SK-N-SH (cell line): ENCODE data around the gene UPK1A. TPM values are rescaled to one million over a fixed set of nuclear protein-coding genes. Genes with fewer than 3 reads are reported as not detected.

Source experiments
- CTCF ChIA-PET: fragments of 300-600, 350-600 bp; formaldehyde crosslinking; extraction: SDS; loops from one replicate; lab custom pipeline; 2021; lab: Yijun Ruan, JAX
- POLR2A ChIA-PET: fragments of 350-600 bp; sonication (Branson Sonifier 250); formaldehyde crosslinking; extraction: SDS; loops from one replicate; lab custom pipeline; 2020; ENCODE audit warnings: antibody characterized with exemption, inconsistent platforms; lab: Yijun Ruan, JAX
- DNase-seq: peaks from one replicate; pipeline ENCODE4 v3.0.0; 2012
- H2AFZ ChIP-seq: fragments of 200-600 bp; sonication (generic); 2 replicates; pipeline ENCODE4 v1.8.1; 2016; ENCODE audit warnings: antibody characterized with exemption, mild to moderate bottlenecking, low read depth
- H3F3A ChIP-seq: fragments of 200-600 bp; sonication (generic); replicated peaks from 2 replicates; pipeline ENCODE3; 2016; ENCODE audit warnings: antibody characterized with exemption, mild to moderate bottlenecking; ENCODE audit not compliant: insufficient read depth
- H3K27ac ChIP-seq, 2 experiments: fragments of 200-500 bp in 1 of 2; fragments of 200-600 bp in 1 of 2; sonication (Bioruptor generic) in 1 of 2; sonication (generic), shearing (Covaris generic) in 1 of 2; 2 replicates each; pipeline versions ENCODE4 v1.5.1 to v1.6.1; 2014 to 2016; ENCODE audit warnings: low read depth in 2 of 2, inconsistent platforms in 1 of 2, low read length in 1 of 2, mild to moderate bottlenecking in 1 of 2, mixed read lengths in 1 of 2
- H3K27me3 ChIP-seq: fragments of 200-600 bp; sonication (generic), shearing (Covaris generic); 2 replicates; pipeline ENCODE4 v1.6.1; 2016; ENCODE audit warnings: mixed run types; ENCODE audit not compliant: insufficient read depth
- H3K36me3 ChIP-seq, 2 experiments: fragments of 200-500 bp in 1 of 2; fragments of 200-600 bp in 1 of 2; sonication (Bioruptor generic) in 1 of 2; sonication (generic) in 1 of 2; replicated peaks in 1 of 2; 2 replicates each; pipeline versions ENCODE3 to v1.5.1; 2014 to 2016; ENCODE audit warnings: low read length in 1 of 2, mild to moderate bottlenecking in 1 of 2; ENCODE audit not compliant: insufficient read depth in 2 of 2, control insufficient read depth in 1 of 2
- H3K4me1 ChIP-seq, 2 experiments: fragments of 200-500 bp in 1 of 2; fragments of 200-600 bp in 1 of 2; sonication (Bioruptor generic) in 1 of 2; sonication (generic), shearing (Covaris generic) in 1 of 2; 2 replicates each; pipeline versions ENCODE4 v1.5.1 to v1.6.1; 2014 to 2016; ENCODE audit warnings: low read depth in 1 of 2, low read length in 1 of 2, mixed run types in 1 of 2; ENCODE audit not compliant: insufficient read depth in 2 of 2, control insufficient read depth in 1 of 2
- H3K4me2 ChIP-seq: fragments of 200-600 bp; sonication (generic), shearing (Covaris generic); 2 replicates; pipeline ENCODE4 v1.6.1; 2017; ENCODE audit warnings: mixed run types
- H3K4me3 ChIP-seq, 2 experiments: fragments of 200-500 bp in 1 of 2; fragments of 200-600 bp in 1 of 2; sonication (Bioruptor generic) in 1 of 2; sonication (generic), shearing (Covaris generic) in 1 of 2; 2 replicates each; pipeline versions ENCODE4 v1.5.1 to v1.8.1; 2014 to 2016; ENCODE audit warnings: low read depth in 2 of 2, inconsistent platforms in 1 of 2, low read length in 1 of 2, mild to moderate bottlenecking in 1 of 2, mixed read lengths in 1 of 2, moderate library complexity in 1 of 2
- H3K79me2 ChIP-seq: fragments of 200-600 bp; sonication (generic); 2 replicates; pipeline ENCODE4 v1.8.1; 2017; ENCODE audit warnings: mild to moderate bottlenecking; ENCODE audit not compliant: insufficient read depth
- H3K9ac ChIP-seq: fragments of 200-600 bp; sonication (generic); 2 replicates; pipeline ENCODE4 v1.6.1; 2017; ENCODE audit warnings: mixed run types
- H3K9me2 ChIP-seq: fragments of 200-600 bp; sonication (generic); 2 replicates; pipeline ENCODE4 v1.6.1; 2017; ENCODE audit warnings: mixed run types
- H3K9me3 ChIP-seq: fragments of 200-600 bp; sonication (generic); 2 replicates; pipeline ENCODE4 v1.6.1; 2017; ENCODE audit warnings: mixed run types, mild to moderate bottlenecking, moderate library complexity
- H4K20me1 ChIP-seq: fragments of 200-600 bp; sonication (generic); 2 replicates; pipeline ENCODE4 v1.6.1; 2017; ENCODE audit warnings: mild to moderate bottlenecking, mixed run types; ENCODE audit not compliant: insufficient read depth
- CHD2 ChIP-seq: fragments of 150-350 bp; IDR thresholded peaks from 2 replicates; pipeline ENCODE4 v1.6.1; 2018; ENCODE audit warnings: low read length; ENCODE audit not compliant: partially characterized antibody
- EP300 ChIP-seq, 2 experiments: IDR thresholded peaks; 2 replicates each; pipeline versions ENCODE4 v1.4.0 to v1.6.1; 2012; ENCODE audit warnings: borderline replicate concordance in 1 of 2, low read depth in 1 of 2, low read length in 1 of 2
- EZH2phosphoT487 ChIP-seq: fragments of 200-600 bp; sonication (generic); IDR thresholded peaks from 2 replicates; pipeline ENCODE4 v1.6.1; 2017; ENCODE audit warnings: low read depth, mixed run types, mild to moderate bottlenecking, antibody characterized with exemption, moderate library complexity, borderline replicate concordance
- FOSL2 ChIP-seq: IDR thresholded peaks from 2 replicates; pipeline ENCODE4 v1.4.0; 2012; ENCODE audit warnings: low read depth, mild to moderate bottlenecking, moderate library complexity, borderline replicate concordance
- FOXJ3 ChIP-seq: sonication (generic); formaldehyde crosslinking; IDR thresholded peaks from 2 replicates; pipeline ENCODE4 v1.5.1; 2020; ENCODE audit warnings: mild to moderate bottlenecking, missing genetic modification reagents
- FOXM1 ChIP-seq: IDR thresholded peaks from 2 replicates; pipeline ENCODE4 v1.4.0; 2012; ENCODE audit warnings: low read depth, mild to moderate bottlenecking
- GABPA ChIP-seq: IDR thresholded peaks from 2 replicates; pipeline ENCODE4 v1.4.0; 2012; ENCODE audit warnings: low read depth, mild to moderate bottlenecking
- GATA2 ChIP-seq: sonication (generic); formaldehyde crosslinking; IDR thresholded peaks from 2 replicates; pipeline ENCODE4 v1.5.0; 2020; ENCODE audit warnings: mild to moderate bottlenecking, missing genetic modification reagents
- MEF2A ChIP-seq: IDR thresholded peaks from 2 replicates; pipeline ENCODE4 v1.4.0; 2012; ENCODE audit warnings: low read depth, borderline replicate concordance
- NFIC ChIP-seq: IDR thresholded peaks from 2 replicates; pipeline ENCODE4 v1.4.0; 2012; ENCODE audit warnings: borderline replicate concordance
- NRF1 ChIP-seq: IDR thresholded peaks from 2 replicates; pipeline ENCODE4 v1.6.1; 2012; ENCODE audit warnings: low read depth, mild to moderate bottlenecking, low read length
- PBX3 ChIP-seq: IDR thresholded peaks from 2 replicates; pipeline ENCODE4; 2012
- REST ChIP-seq: IDR thresholded peaks from 2 replicates; pipeline ENCODE4 v1.6.1; 2012; ENCODE audit warnings: mild to moderate bottlenecking, low read depth, low read length, moderate library complexity
- RXRA ChIP-seq: IDR thresholded peaks from 2 replicates; pipeline ENCODE4 v1.4.0; 2012; ENCODE audit warnings: low read depth, mild to moderate bottlenecking, borderline replicate concordance
- SIN3A ChIP-seq: IDR thresholded peaks from 2 replicates; pipeline ENCODE4 v1.6.1; 2012; ENCODE audit warnings: low read depth, mild to moderate bottlenecking, low read length, moderate library complexity, borderline replicate concordance
- TCF12 ChIP-seq: IDR thresholded peaks from 2 replicates; pipeline ENCODE4 v1.4.0; 2012
- TEAD4 ChIP-seq: IDR thresholded peaks from 2 replicates; pipeline ENCODE4 v1.4.0; 2012; ENCODE audit warnings: mild to moderate bottlenecking, borderline replicate concordance; ENCODE audit not compliant: insufficient read depth
- YY1 ChIP-seq: IDR thresholded peaks from 2 replicates; pipeline ENCODE4 v1.4.0; 2012; ENCODE audit warnings: low read depth, mild to moderate bottlenecking
- WGBS: methylation state at CpG from one replicate; pipeline ENCODE4 v1.1.6; 2017; ENCODE audit warnings: low lambda C conversion rate; 5-methylcytosine and 5-hydroxymethylcytosine counted together
- polyA plus RNA-seq, 3 experiments: library from polyadenylated mRNA; depleted of rRNA; stranded (reverse); fragments of >200 nt; gene quantifications; 2 replicates each; pipeline ENCODE4 v1.2.3, GENCODE V29; 2012
- TF ChIP-seq, protein P1 (sequence below): fragments of 150-350 bp; IDR thresholded peaks from 2 replicates; pipeline ENCODE4 v1.6.1; 2016; ENCODE audit warnings: mild to moderate bottlenecking, low read depth, low read length

UPK1A gene
- polyA plus RNA-seq, 1 of the 3 experiments (the other 2 are of a cell fraction) = 0.16 TPM

DNA sequence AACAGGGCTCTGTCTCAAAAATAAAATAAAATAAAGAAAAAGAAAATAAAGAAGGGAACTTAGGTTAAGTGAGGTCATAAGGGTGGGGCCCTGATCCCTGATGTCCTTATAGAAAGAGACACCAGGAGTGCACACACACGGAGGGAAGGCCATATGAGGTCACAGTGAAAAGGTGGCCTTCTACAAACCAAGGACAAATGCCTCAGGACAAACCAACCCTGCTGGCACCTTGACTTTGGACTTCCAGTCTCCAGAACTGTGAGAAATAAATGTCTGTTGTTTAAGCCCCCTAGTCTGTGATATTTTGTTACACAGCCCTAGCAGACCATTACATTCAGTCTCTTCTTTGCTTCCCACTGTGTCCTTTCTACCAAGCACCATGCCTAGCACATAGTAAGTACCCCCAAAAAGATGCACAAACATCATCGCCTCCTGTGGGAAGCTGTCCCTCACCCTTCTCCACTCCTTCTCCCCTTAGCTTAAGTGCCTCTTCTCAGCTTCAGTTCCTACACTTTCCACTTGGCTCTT, 29.6 kb downstream of the UPK1A start (continued):
- TF ChIP-seq EP300 (IDR thresholded peaks at IDR 0.05; ENCODE audit: borderline replicate concordance in 1 of 2, low read depth in 1 of 2, low read length in 1 of 2) (no peak), NFIC (no peak)
- TF ChIP-seq, protein P1, sequence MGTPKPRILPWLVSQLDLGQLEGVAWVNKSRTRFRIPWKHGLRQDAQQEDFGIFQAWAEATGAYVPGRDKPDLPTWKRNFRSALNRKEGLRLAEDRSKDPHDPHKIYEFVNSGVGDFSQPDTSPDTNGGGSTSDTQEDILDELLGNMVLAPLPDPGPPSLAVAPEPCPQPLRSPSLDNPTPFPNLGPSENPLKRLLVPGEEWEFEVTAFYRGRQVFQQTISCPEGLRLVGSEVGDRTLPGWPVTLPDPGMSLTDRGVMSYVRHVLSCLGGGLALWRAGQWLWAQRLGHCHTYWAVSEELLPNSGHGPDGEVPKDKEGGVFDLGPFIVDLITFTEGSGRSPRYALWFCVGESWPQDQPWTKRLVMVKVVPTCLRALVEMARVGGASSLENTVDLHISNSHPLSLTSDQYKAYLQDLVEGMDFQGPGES = no peak

DNA sequence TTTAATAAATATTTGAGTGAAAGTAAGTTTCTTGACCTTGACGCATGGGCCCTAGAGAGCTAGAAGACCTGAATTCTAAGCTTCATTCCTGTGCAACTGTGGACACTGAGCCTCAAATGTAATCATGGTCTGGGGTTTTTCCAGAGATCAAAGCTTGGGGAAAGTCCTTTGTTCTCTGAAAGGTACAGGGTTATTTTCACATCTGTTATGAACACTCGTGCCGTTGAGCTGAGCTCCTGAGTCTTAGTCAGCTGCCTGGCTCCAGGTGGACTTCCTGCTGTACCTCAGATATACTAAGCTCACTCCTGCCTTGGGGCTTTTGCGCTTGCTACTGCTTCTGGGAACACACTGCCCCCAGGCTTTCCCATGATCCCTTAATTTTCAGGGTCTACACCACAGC, 30.5 kb downstream of the UPK1A start:
- H3K9me3 ChIP-seq = no peaks in the 10 kb centered on the region
- H3K4me3 ChIP-seq = no peak overlapping the region
- no peak overlapping the region for H2AFZ ChIP-seq
- H3F3A ChIP-seq = no peaks in the 10 kb centered on the region
- no peaks in the 10 kb centered on the region for H3K9me2 ChIP-seq
- WGBS = 44% methylated on average over 4 of the region's 4 CpGs
- TF ChIP-seq NRF1 = no peak
- TF ChIP-seq CHD2 = no peak
- TF ChIP-seq FOXJ3 (CRISPR knock-in tag) = no peak
- TF ChIP-seq FOSL2 = no peak
- TF ChIP-seq NFIC = no peak
- TF ChIP-seq REST = no peak
- TF ChIP-seq, protein P1 = no peak
- no peak for TF ChIP-seq SIN3A
- TF ChIP-seq YY1 = no peak
- TF ChIP-seq GATA2 = no peak
- TF ChIP-seq TCF12 = no peak
- no peak for TF ChIP-seq FOXM1
- no peak for TF ChIP-seq TEAD4
- TF ChIP-seq GABPA = no peak
- no peak for TF ChIP-seq MEF2A
- no peak for TF ChIP-seq RXRA
- no peak for TF ChIP-seq EZH2phosphoT487
- TF ChIP-seq PBX3 = no peak
- peaks cover 7% of the 10 kb centered on the region; the same call in 1 of the 2 replicates for H3K27me3 ChIP-seq
- POLR2A ChIA-PET = no interaction called here
- H3K4me1 ChIP-seq = no peaks in the 10 kb centered on the region
- no peak overlapping the region for H3K27ac ChIP-seq
- DNase-seq = no peak
- H4K20me1 ChIP-seq = no peaks in the 10 kb centered on the region
- no peak overlapping the region for H3K4me2 ChIP-seq
- no peak overlapping the region for H3K9ac ChIP-seq
- no peaks in the 10 kb centered on the region for H3K36me3 ChIP-seq
- CTCF ChIA-PET = interaction anchor here (2.2 kb wide), 1 partner anchor 19 kb away, joined by 8 read pairs; no protein-coding TSS in a partner anchor
- H3K79me2 ChIP-seq = no peaks in the 10 kb centered on the region
